ENCODE data around the gene NUP153.
"Not testable (repeated sequence)": the region's sequence is repeated elsewhere in the genome, so short reads cannot be mapped to it uniquely, and the experiment has no call there.

Gene NUP153

GRCh38 chr6:17600527-17601385 lies 106.0 kb downstream of the NUP153 start:
- peak; percentile 35 for DNase-seq (ENCODE audit: low spot score)

GRCh38 chr6:17599877-17600526 lies 106.7 kb downstream of the NUP153 start, which contains the start of gene FAM8A1:
Gene FAM8A1, plus strand, starts transcription at chr6:17600302. Its CDS starts 108 bp downstream, at chr6:17600410.
- DNase-seq (ENCODE audit: low spot score) = peak; percentile 93

GRCh38 chr6:17596085-17596484 lies 110.6 kb downstream of the NUP153 start:
- no peak for DNase-seq (ENCODE audit: low spot score)

GRCh38 chr6:17593246-17593645 lies 113.5 kb downstream of the NUP153 start:
- DNase-seq (ENCODE audit: low spot score) = no peak

GRCh38 chr6:17591287-17591686 lies 115.4 kb downstream of the NUP153 start:
- DNase-seq (ENCODE audit: low spot score) = no peak

GRCh38 chr6:17589406-17590096 lies 117.2 kb downstream of the NUP153 start:
- no peak for DNase-seq (ENCODE audit: low spot score)

GRCh38 chr6:17588011-17588410 lies 118.7 kb downstream of the NUP153 start:
- no peak for DNase-seq (ENCODE audit: low spot score)

- not testable (repeated sequence) for DNase-seq (ENCODE audit: low spot score)
Observed at GRCh38 chr6:17586623-17587022, 120.1 kb downstream of the NUP153 start.

GRCh38 chr6:17585766-17586490 lies 120.8 kb downstream of the NUP153 start:
- DNase-seq (ENCODE audit: low spot score) = no peak

GRCh38 chr6:17584241-17584803 lies 122.4 kb downstream of the NUP153 start:
- peak; percentile 48 for DNase-seq (ENCODE audit: low spot score)

- no peak for DNase-seq (ENCODE audit: low spot score)
Observed at GRCh38 chr6:17583811-17584210, 122.9 kb downstream of the NUP153 start.

GRCh38 chr6:17581282-17581681 lies 125.4 kb downstream of the NUP153 start:
- DNase-seq (ENCODE audit: low spot score) = not testable (repeated sequence)

- no peak for DNase-seq (ENCODE audit: low spot score)
Observed at GRCh38 chr6:17580518-17581048, 126.1 kb downstream of the NUP153 start.

GRCh38 chr6:17577059-17577458 lies 129.7 kb downstream of the NUP153 start:
- no peak for DNase-seq (ENCODE audit: low spot score)

- DNase-seq (ENCODE audit: low spot score) = no peak
Observed at GRCh38 chr6:17574866-17575560, 131.7 kb downstream of the NUP153 start.

- no peak for DNase-seq (ENCODE audit: low spot score)
Observed at GRCh38 chr6:17565399-17565798, 141.3 kb downstream of the NUP153 start.

Data from hematopoietic multipotent progenitor cell treated with erythropoietin and hydrocortisone succinate and interleukin-3 and kit ligand, for 15 days (in vitro differentiated cells).